ENCODE data around the gene TRPM1. TPM values are rescaled to one million over a fixed set of nuclear protein-coding genes. Genes with fewer than 3 reads are reported as not detected.

TRPM1 gene
- total and polyA plus RNA-seq, 9 donors: 0.12 TPM; not detected in 8

- Histone ChIP-seq H3K27ac (no peak overlapping the region), H3K4me3 (no peak overlapping the region), H3K27me3 (no peaks in the 10 kb centered on the region), H3K4me1 (ENCODE audit: insufficient read depth) (peaks cover 7% of the 10 kb centered on the region), H3K36me3 (no peaks in the 10 kb centered on the region), H3K9me3 (no peaks in the 10 kb centered on the region)
- no peak for DNase-seq
- 92 to 97% (median 92%) methylated on average over 12 of the region's 12 CpGs for WGBS, 3 donors
- TF ChIP-seq EP300 (IDR thresholded peaks at IDR 0.05) (no peak), CTCF (IDR thresholded peaks at IDR 0.05) (no peak), POLR2A (IDR thresholded peaks at IDR 0.05) (no peak)
- intact Hi-C loops (cut with DNase I): no loop called here
Observed at GRCh38 chr15:31131853-31132375, 30.4 kb upstream of the TRPM1 start.

GRCh38 chr15:31130576-31131237, 29.2 kb upstream of the TRPM1 start:
- no peak overlapping the region for H3K27ac ChIP-seq
- H3K4me1 ChIP-seq (ENCODE audit: insufficient read depth): peaks cover 7% of the 10 kb centered on the region
- TF ChIP-seq POLR2A (IDR thresholded peaks at IDR 0.05): no peak
- intact Hi-C loops (cut with DNase I): no loop called here
- no peaks in the 10 kb centered on the region for H3K9me3 ChIP-seq
- no peaks in the 10 kb centered on the region for H3K36me3 ChIP-seq
- H3K4me3 ChIP-seq: no peak overlapping the region
- H3K27me3 ChIP-seq: no peaks in the 10 kb centered on the region
- 9 to 25% (median 13%) methylated on average over 12 of the region's 12 CpGs for WGBS, 3 donors
- no peak for DNase-seq

GRCh38 chr15:31129769-31130303, 28.3 kb upstream of the TRPM1 start:
- no peaks in the 10 kb centered on the region for H3K27me3 ChIP-seq
- no peaks in the 10 kb centered on the region for H3K9me3 ChIP-seq
- 69 to 76% (median 70%) methylated on average over 3 of the region's 3 CpGs for WGBS, 3 donors
- no peak for DNase-seq
- no peak for TF ChIP-seq POLR2A (IDR thresholded peaks at IDR 0.05)
- no peaks in the 10 kb centered on the region for H3K36me3 ChIP-seq
- peaks cover 7% of the 10 kb centered on the region for H3K4me1 ChIP-seq (ENCODE audit: insufficient read depth)
- intact Hi-C loops (cut with DNase I): loop anchor here in 1 of 4 donors (10.0 kb wide), 2 partner anchors 65 to 615 kb away; no protein-coding TSS in a partner anchor
- H3K4me3 ChIP-seq: no peak overlapping the region
- H3K27ac ChIP-seq: no peak overlapping the region

GRCh38 chr15:31128919-31129768, 27.6 kb upstream of the TRPM1 start:
- intact Hi-C loops (cut with DNase I): loop anchor here in 1 of 4 donors (10.0 kb wide), 2 partner anchors 64 to 616 kb away; no protein-coding TSS in a partner anchor
- TF ChIP-seq CTCF (IDR thresholded peaks at IDR 0.05): peak; percentile 51 to 65 (median 54)
- no peak for TF ChIP-seq POLR2A (IDR thresholded peaks at IDR 0.05)
- TF ChIP-seq EP300 (IDR thresholded peaks at IDR 0.05): no peak
- Histone ChIP-seq H3K4me3 (no peak overlapping the region), H3K36me3 (no peaks in the 10 kb centered on the region), H3K9me3 (no peaks in the 10 kb centered on the region), H3K4me1 (ENCODE audit: insufficient read depth) (peaks cover 7% of the 10 kb centered on the region), H3K27ac (no peak overlapping the region), H3K27me3 (no peaks in the 10 kb centered on the region)
- DNase-seq: peak; percentile 33 to 86 (median 68)
- 27 to 32% (median 28%) methylated on average over 19 of the region's 19 CpGs for WGBS, 3 donors

GRCh38 chr15:31128477-31128876, 27.0 kb upstream of the TRPM1 start:
- Histone ChIP-seq H3K9me3 (no peaks in the 10 kb centered on the region), H3K4me1 (ENCODE audit: insufficient read depth) (peaks cover 7% of the 10 kb centered on the region), H3K27me3 (no peaks in the 10 kb centered on the region), H3K4me3 (no peak overlapping the region), H3K27ac (no peak overlapping the region), H3K36me3 (no peaks in the 10 kb centered on the region)
- intact Hi-C loops (cut with DNase I): loop anchor here in 1 of 4 donors (10.0 kb wide), 2 partner anchors 64 to 616 kb away; no protein-coding TSS in a partner anchor
- TF ChIP-seq EP300 (IDR thresholded peaks at IDR 0.05) (no peak), POLR2A (IDR thresholded peaks at IDR 0.05) (no peak), CTCF (IDR thresholded peaks at IDR 0.05) (no peak)
- WGBS, 3 donors: 66 to 84% (median 73%) methylated on average over 6 of the region's 6 CpGs
- no peak for DNase-seq
